Stimulated activated CD8-positive, alpha-beta memory T cell treated with anti-CD3 and anti-CD28 coated beads, Interleukin-4, amount 100 ng/mL, for 4 hours (primary cell): ENCODE results near the gene MRPL34.

Experiments
- DNase-seq, 2 donors: peaks; one replicate each; pipeline ENCODE4 v3.0.0-alpha.2; 2020; ENCODE audit warnings: low read depth in 2 of 2, low spot score in 1 of 2

Gene MRPL34

DNA sequence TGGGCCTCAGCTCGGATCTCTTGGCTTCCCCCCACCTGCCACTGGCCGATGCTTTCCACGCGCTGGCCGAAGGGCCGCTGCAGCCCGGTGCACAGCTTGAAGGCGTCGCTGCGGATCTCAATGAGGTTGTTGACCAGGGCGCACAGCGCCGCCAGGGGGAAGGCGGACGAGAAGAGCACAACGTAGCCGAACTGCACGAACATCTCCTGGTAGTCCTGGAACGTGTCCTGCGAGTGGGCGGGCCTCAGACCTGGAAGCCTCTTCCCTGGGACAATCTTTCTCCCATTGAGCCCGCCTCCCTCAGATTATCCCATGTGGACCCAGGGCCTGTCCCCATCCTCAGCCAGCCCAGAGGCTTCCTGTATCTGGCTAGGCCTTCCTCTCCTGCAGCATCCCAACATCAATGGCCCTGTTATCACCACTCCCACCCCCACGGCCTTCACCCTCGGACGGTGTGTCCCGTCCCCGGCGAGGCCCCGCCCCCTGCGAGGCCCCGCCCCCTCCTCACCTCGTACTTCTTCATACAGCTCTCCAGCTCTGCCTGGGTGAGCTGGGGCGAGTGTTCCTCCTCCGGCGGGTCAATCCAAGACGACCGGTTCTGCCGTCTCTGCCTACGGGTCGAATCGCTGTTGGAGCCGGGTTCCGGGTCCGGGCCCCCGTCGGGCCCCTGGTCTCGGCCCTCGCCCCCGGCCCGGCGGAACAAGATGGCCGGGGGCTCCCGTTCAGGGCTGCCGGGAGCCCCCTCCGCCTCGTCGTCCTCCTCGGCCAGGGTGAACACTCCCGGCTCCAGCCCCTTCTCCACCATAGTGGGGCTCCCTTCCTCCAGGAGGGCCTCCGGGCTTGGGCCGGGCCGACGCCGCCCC, 22.2 kb downstream of the MRPL34 start:
- no peak for DNase-seq

DNA sequence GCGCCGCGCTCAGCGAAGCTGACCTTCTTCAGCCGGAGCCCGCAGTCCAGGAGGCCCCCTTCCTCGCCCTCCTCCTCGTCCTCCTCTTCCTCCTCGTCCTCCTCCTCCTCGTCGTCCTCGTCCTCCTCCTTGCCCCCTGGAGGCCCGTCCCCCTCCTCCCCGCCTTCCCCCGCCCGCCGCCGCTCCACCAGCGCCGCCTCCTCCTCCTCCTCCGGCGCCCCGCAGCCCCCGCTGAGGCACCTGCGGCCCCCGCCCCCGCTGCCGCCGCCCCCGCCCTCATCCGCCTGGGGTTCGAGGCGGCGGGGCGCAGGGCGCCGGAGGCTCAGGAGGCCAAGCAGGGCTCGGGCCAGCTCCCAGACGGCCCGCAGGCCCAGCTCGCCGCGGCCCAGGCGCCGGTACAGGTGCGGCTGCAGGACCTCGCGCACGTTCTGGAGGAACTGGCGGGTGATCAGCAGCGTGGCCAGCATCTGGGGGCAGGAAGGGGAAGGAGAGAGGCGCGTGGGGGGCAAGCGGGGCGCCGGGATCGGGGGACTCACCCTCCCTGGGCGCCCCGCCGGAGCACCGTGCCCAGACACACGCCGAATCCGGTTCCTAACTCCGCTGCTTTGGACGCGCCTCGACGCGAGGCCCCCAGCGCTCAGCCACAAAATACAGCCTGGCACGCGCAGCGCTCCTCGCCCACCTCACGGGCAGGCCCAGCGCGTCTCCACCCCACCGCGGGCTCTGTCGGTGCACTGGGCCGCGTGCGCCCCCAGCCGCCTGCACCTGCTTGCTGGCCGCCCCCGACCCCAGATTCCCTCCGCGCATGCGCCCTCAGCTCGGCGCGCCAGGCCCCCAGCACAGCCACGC, 23.1 kb downstream of the MRPL34 start:
- DNase-seq, result peak in 1 of 2 donors; percentile 23

DNA sequence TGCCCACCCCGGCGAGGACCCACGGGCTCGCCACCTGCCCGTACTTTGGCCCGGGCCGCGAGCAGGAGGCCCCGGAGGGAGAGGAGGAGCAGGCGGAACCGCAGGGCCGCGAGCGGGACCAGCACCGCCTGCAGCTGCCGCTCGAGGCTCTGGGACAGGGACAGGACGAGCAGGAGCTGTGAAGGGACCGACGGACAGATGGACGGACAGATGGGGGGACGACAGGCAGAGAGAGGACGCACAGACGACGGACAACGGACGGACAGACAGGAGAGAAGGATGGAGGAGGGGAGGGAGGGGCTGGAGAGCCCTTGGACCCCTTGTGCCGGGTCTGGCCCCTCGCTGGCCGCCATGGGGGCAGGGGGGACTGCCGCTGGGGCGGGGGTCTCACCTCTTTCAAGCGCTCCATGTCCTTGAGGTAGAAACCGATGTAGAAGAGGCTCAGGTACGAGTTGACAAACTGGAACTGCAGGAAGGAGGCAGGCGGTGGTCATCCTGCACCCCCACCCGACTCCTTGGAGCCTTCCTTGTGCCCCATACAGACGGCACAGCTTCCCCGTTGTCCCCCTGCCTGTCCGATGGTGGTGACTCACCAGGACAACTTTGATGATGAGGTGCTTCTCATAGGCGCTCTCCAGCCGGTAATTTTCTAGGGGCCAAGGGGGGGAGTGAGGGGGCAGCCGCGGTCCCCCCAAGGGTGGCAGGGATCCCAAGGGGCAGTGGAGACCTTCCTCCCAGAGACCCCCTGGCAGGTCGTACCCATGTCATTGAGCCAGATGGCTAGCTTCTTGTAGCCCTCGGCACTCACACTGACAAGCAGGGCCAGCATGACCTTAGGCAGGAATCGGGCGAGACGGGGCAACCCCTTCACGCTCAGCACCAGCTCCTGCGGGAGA, 23.9 kb downstream of the MRPL34 start:
- DNase-seq, result no peak

DNA sequence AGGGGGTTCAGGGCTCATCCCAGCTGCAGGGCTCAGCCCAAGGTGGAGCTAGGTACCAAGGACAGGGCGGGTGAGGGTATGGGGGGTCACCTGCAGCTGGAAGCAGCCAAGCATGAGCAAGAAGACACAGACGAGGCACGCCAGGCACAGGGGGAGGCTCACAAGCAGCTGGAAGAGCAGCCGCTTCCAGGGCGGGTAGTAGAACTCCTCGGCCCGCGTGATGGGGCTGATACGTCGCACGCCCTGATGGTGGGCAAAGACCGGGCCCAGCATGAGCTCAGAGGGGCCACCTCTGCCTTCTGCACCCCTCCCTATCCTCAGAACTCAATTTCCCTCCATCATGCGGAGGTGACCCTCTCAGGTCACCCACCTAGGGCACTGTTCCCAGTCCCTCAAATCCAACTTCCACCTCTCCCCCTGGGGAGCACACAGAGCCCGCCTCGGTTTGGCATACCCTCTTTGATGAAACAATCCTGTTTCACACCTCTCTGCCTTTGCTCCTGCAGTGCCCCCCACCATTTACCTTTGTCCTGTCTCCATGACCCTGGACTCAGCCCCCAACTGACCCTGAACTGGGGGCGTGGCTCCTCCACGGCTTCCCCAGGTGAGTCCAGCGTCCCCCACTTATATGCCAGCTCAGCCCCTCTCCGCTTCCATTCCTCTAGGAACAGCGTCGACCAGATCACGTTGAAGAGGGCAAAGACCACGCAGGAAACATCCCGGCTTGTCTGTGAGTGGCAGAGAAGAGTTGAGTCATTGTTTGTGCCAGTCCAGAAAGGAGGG, 24.8 kb downstream of the MRPL34 start:
- no peak for DNase-seq

DNA sequence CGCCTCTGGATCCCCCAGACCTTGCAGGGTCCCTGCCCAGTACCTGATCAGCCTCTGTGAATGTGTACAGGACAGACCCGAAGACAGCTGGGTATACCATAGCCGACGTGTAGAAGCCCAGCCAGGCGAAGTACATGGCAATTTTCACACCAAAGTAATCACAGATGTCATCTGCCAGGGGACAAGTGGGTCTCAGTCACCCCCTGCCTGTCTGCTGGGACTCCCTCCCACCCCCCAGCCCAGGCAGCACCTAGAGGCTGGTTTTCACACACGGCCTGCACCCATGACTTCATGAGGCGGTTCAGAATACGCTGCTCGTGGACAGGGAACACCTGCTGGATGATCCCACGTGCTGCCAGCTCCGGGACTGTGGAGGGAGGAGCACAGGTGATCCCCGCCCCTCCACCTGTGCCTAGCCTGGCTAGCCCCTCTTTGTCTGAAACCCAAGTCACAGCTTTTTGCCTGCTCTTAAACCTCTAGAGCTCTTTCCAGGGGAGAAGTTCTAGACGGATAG, 25.4 kb downstream of the MRPL34 start:
- DNase-seq, result no peak

DNA sequence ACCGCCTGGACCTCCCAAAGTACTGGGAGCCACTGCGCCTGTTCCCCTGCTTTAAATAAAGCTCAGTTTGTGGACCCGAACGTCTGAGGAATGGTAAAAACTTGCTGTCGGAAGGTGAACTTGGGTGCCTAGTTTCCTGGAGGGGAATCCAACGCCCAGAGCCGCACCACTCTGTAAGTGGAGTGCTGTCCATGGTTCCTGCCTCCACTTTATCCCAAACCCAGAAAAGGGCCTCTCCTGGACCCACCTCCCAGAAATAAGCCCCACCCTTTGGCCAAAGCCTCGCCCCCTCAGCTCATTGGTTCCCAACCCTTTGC, 26.6 kb downstream of the MRPL34 start:
- no peak for DNase-seq

DNA sequence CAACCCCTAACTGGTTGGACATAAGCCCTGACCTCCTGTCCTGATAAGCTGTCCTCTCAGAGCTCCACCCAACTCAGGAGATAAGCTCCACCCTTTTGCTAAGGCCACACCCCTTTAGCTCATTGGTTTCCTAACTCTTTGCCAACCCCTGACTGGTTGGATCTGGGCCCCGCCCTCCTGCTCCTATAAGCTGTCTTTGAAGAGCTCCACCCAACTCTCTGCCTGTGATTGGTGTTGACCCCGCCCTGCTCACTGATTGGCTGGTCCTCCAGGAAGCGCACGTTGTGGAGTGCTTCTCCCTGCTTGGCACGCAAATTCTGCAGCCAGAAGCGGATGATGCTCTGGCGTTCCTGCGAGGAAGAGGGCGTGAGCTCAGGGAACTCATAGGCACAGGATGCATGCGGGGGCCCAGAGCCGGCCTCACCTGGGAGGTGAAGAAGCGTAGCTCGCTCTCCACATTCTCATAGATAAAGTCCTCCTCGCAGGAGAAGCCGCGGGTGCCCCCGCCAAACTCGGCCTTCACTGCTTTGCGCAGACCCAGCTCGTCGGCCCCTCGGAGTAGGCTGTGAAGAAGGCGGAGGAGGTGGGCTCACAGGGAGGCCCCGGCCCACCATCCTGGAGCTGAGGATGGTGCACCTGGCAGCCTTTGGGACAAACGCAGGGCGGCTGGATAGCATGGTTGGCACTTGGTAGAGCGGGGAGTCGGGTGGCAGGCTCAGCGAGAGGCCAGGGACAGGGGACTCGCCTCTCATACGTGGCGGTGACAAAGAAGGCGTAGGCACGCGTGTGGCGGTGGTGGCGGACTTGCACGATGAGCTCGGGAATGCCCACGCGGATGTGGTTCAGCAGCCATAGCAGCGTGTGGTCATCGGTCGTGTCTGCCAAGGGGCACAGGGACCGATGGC, 27.3 kb downstream of the MRPL34 start:
- DNase-seq, result no peak

DNA sequence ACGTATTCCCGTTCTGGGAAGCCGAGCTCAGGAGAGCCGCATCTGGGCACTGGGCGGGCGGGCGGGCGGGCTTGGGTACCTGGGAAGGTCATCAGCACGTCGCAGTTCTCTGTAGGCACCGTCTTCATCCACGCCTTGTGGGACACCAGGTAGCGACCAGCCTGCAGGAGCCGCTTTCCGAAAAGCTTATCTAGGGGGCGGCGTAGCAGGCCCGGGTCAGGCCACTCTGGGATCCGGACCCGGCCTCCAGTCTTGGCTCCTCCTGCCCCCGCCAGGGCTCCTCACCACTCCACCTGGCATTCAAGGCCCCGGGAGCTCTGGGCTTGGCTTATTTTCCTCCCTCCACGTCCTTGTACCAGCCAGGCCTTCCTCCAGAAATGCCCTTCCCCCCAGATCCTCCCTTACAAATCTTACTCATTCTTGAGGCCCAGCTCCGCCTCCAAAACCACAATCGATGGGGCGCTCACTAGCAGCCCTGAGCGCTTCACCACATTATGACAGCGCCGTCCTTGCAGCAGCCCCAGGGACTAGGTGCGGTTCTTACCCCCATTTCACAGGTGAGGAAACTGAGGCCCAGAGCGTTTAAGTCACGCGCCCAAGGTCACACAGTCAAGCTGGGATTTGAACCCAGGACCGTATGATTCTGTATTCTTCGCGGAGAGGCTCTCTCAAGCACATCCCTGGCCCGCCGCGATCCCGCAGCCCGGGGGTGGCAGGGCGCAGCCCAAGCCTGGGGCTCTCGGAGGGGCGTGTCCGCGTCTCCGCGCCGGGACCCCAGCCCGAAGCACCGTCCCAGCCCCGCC, 28.1 kb downstream of the MRPL34 start:
- peak; percentile 46 to 67 for DNase-seq

DNA sequence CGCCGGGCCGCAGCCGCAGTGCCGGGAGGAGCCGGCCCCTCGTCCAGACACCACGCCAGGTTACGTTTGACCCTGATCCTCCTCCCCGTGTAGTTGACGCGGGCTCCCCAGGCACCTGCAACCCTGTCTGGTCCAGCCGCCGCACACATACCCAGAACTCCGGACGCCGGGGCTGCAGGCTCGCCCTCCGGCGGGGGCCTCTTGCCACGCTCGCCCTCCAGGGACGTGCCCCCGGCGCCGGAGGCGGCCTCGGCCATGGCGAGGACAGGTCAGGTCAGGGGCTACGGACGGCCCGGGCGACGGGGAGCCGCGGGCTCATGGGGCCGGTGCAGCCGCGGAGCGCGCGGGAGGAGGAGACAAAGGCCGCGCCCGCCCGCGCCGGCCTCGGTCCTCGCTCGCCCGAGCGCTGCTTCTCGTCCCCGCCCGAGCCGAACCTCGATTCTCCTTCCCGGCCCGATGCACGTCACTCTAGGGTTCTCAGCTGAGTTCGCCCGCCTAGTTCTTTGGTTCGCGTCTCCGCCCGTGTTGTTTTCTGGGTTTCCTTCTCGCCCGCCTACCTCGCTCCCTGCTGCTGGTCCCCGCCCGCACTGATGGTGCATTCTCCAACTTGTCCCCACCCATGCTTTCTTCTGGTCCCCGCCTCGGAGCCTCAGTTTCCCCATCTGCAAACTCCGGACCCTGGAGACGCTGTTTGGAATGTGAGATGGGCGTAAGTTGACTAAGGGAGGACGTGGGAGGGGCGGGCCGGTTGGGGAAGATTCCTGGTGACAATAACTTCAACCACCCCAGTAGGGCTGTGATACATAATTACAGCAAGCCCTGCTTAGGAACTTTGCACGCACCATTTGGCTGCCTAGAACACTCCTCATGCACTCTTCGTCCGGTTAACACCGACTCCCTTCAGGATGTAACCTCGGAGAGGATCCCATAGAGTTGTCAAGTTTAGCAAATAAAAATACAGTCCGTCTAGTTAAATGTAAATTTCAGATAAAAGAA, 29.0 kb downstream of the MRPL34 start, which contains the start of gene ANO8:
Gene ANO8, minus strand, starts transcription at position 442 of the 996 bp plus-strand sequence. Its CDS starts 185 bp downstream, at position 257.
- DNase-seq, result peak; percentile 90 to 93

DNA sequence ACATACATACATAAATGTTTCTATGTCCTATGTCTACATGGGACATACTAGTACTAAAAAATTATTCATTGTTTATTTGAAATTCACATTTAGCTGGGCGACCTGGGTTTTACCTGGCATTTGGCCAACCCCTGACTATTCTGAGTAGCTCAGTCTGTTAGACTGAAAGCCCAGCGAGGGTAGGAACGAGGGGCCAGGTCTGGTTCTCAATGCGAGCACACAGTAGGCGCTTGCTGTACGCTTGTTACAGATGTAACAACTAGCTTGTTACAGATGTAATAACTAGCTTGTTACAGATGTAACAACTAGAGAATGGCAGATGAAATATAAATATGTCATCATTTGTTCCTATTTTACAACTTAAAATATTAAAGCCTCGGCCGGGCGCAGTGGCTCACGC, 29.9 kb downstream of the MRPL34 start:
- DNase-seq, result no peak

DNA sequence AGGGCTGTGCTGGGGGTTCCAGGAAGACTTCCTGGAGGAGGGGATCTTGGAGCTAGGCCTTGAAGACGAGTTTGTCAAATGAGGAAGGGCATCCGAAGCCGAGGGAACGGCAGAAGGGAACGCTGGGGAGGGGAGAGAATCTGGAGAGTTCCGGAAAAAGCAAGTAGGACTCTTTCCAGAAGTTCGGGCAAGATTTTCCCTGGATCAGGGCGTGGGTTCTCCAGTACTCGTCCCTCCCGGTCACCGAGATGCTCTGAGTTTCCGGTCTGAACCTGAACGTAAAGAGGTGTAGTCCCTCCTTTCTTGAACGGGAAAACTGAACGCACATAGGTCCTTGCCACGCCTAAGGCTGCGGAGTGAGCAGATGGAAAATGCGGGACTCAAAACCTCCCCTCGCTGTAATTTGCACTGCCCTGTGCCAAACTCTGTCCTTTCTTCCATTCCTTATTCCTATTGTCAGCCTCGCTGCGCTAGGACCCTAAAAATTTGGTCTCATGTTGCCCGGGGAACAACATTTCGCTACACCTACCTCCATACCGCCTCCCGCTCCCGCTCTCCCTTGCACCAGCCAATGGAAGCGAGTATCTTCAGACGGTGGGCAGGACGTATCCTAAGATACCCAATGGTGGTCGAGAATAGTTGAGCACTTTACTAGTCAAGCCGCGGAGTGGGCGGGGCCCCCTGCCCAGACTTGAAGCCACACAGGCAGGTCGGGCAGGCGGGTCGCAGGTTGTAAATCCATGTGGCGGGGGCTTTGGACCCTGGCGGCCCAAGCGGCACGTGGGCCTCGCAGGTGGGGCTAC, 31.4 kb downstream of the MRPL34 start, which contains the start of gene GTPBP3:
Gene GTPBP3, plus strand, starts transcription at position 682 of the 803 bp plus-strand sequence. Its CDS starts 59 bp downstream, at position 741.
- peak; percentile 89 to 96 for DNase-seq

DNA sequence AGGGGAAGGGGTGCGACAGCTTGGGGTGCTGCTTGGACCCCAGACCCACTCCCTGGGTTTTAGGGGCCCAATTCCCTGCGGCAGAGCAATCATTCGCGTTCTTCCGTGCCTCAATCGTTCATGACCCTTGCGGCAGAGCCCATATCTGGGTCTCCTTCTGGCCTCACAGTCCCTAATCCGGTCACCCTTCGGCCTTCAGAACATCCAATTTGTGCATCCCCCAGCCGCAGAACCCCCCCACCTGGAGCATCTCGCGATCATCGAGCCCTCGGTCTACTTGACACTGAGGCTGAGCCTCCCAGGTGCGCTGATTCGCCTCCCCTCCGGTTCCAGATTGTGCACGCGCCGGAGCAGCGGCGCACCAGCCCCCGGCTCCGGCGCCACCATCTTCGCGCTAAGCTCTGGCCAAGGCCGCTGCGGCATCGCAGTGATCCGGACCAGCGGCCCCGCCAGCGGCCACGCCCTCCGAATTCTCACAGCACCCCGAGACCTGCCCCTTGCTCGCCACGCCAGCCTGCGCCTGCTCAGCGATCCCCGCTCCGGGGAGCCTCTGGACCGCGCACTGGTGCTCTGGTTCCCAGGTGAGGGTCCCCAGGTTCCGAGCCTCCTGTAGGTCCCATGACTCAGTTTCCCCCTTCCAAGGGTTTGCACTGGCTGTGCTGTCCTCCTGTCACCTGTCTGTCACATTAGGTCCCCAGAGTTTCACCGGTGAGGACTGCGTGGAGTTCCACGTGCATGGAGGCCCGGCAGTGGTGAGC, 32.2 kb downstream of the MRPL34 start:
- no peak for DNase-seq

DNA sequence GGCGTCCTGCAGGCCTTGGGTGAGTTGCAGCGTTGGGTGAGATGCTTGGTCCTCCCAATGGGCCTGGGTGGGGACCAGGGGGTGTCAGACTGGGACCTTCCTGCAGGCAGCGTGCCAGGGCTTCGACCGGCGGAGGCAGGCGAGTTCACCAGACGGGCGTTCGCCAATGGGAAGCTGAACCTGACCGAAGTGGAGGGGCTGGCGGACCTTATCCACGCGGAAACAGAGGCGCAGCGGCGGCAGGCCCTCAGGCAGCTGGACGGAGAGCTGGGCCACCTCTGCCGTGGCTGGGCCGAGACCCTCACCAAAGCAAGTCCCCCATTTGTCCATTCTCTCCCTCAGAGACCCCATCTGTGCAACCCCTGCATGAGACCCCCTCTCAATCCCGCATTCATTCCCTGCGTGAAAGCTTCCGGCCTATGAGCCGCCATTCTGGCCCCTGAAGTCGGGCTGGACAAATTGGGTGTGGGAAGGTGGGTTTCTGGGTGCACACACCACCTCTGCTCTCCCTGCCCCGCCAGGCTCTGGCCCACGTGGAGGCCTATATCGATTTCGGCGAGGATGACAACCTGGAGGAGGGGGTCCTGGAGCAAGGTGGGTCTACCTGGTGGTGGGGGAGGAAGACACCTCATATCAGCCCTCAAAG, 32.9 kb downstream of the MRPL34 start:
- DNase-seq, result no peak

DNA sequence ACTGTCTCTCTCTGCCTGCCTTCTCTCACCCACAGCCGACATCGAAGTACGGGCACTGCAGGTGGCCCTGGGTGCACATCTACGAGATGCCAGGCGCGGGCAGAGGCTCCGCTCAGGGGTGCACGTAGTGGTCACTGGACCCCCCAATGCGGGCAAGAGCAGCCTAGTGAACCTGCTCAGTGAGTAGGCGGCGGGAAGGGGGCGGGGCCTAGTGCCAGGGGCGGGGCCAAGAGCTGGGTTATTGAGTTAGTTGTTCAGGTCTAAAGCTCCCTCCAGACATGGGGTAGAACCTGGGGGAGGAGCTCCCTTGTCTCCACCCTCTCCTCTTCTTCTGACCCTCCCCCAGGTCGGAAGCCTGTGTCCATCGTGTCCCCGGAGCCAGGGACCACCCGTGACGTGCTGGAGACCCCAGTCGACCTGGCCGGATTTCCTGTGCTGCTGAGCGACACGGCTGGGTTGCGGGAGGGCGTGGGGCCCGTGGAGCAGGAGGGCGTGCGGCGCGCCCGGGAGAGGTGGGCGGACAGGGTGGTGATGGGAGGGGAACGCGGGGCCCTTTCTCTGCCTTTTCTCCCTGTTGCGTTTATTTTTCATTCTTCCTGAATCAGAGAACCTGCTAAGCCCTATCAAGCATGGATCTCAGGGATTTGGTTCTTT, 33.5 kb downstream of the MRPL34 start:
- no peak for DNase-seq
